Transverse colon (tissue), 4 donors: Measurements from ENCODE around the gene SOX3. TPM values are rescaled to one million over a fixed set of nuclear protein-coding genes. Genes with fewer than 3 reads are reported as not detected.

Experiments used
- DNase-seq: peaks from one replicate; pipeline ENCODE4 v3.0.0-alpha.2; 2019
- H3K27ac ChIP-seq, 4 donors: fragments of 200-600 bp; sonication (generic); 2 replicates each; pipeline ENCODE4 v1.5.1; 2016 to 2018; ENCODE audit warnings: inconsistent platforms in 4 of 4
- H3K27me3 ChIP-seq: fragments of 200-600 bp; sonication (generic); 2 replicates; pipeline ENCODE4 v1.5.1; 2017; ENCODE audit warnings: inconsistent platforms
- H3K36me3 ChIP-seq, 4 donors: fragments of 200-600 bp; sonication (generic); 2 replicates each; pipeline ENCODE4 v1.5.1; 2017 to 2019; ENCODE audit warnings: inconsistent platforms in 4 of 4
- H3K4me1 ChIP-seq, 4 donors: fragments of 200-600 bp; sonication (generic); 2 replicates each; pipeline ENCODE4 v1.5.1; 2017 to 2020; ENCODE audit warnings: inconsistent platforms in 4 of 4
- H3K4me3 ChIP-seq, 4 donors: fragments of 200-600 bp; sonication (generic); 1 replicate in 1 of 4; 2 replicates in 3 of 4; pipeline versions ENCODE4 v1.5.1 to v1.6.1; 2017 to 2019; ENCODE audit warnings: inconsistent platforms in 4 of 4
- H3K9me3 ChIP-seq, 2 donors: fragments of 200-600 bp; sonication (generic); 2 replicates each; pipeline ENCODE4 v1.5.1; 2017 to 2019; ENCODE audit warnings: inconsistent platforms in 2 of 2
- EP300 ChIP-seq: sonication (generic); formaldehyde crosslinking; IDR thresholded peaks from one replicate; pipeline ENCODE4 v1.6.1; 2017; ENCODE audit warnings: antibody characterized with exemption, low read depth
- POLR2A ChIP-seq: fragments of 450-650 bp; IDR thresholded peaks from one replicate; pipeline ENCODE4 v1.6.1; 2016; ENCODE audit warnings: antibody characterized with exemption, mild to moderate bottlenecking, moderate library complexity
- POLR2AphosphoS5 ChIP-seq, 3 donors: sonication (generic); formaldehyde crosslinking; IDR thresholded peaks; one replicate each; pipeline ENCODE4 v1.6.1; 2016; ENCODE audit warnings: antibody characterized with exemption in 3 of 3
- WGBS, 2 donors: methylation state at CpG; one replicate each; pipeline ENCODE4 v1.1.5; 2018; ENCODE audit warnings: low coverage in 1 of 2; 5-methylcytosine and 5-hydroxymethylcytosine counted together
- in situ Hi-C, 4 donors: fragments of 200-750 bp; cut with MboI; loops; one replicate each; pipeline versions ENCODE4 v1.15.0 to v1.15.1; 2017; ENCODE audit warnings: low sequenced_read_pairs in 3 of 4, low pct_ligation_motif_present in 1 of 4, low pct_unique_long_range_greater_than_20kb in 1 of 4
- intact Hi-C: fragments of 100-400 bp; cut with DNase I; formaldehyde crosslinking; loops from one replicate; pipeline ENCODE4 v1.15.1; 2023; ENCODE audit warnings: low total_unique reads
- total RNA-seq, 4 donors: library from RNA; depleted of rRNA; stranded (reverse); fragments of >200 nt; gene quantifications; one replicate each; pipeline ENCODE4 v1.1.0, GENCODE V29; 2016
- TF ChIP-seq, protein P1 (sequence below), 5 experiments: fragments of 200-600 bp in 3 of 5; fragments of 450-650 bp in 2 of 5; sonication (generic) in 3 of 5; IDR thresholded peaks; 1 replicate in 2 of 5; 2 replicates in 3 of 5; pipeline ENCODE4 v1.5.1; 2016 to 2017; ENCODE audit warnings: antibody characterized with exemption in 5 of 5, inconsistent platforms in 3 of 5, mild to moderate bottlenecking in 2 of 5, moderate library complexity in 1 of 5

SOX3 gene
- total RNA-seq, 4 donors from 2014 or later = not detected

DNA sequence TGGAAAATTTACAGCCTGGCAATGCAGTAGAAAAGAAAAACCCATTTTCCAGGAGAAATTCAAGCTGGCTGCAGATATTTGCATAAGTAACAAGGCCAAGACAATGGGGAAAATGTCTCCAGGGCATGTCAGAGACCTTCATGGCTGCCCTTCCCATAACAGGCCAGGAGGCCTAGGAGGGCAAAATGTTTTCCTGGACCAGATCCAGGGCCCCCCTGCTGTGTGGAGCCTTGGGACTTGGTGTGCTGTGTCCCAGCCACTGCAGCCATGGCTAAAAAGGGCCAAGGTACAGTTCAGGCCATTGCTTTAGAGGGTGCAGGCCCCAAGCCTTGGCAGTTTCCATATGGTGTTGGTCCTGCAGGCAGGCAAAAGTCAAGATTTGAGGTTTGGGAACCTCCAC lies 29.8 kb downstream of the SOX3 start:
- Histone ChIP-seq H3K9me3 (no peaks in the 10 kb centered on the region), H3K27ac (no peak overlapping the region), H3K27me3 (no peaks in the 10 kb centered on the region), H3K36me3 (no peaks in the 10 kb centered on the region), H3K4me1 (no peaks in the 10 kb centered on the region), H3K4me3 (no peak overlapping the region)
- DNase-seq = no peak
- intact Hi-C loops (no loop called here), in situ Hi-C loops (no loop called here)
- TF ChIP-seq EP300 = no peak
- TF ChIP-seq POLR2A = no peak

DNA sequence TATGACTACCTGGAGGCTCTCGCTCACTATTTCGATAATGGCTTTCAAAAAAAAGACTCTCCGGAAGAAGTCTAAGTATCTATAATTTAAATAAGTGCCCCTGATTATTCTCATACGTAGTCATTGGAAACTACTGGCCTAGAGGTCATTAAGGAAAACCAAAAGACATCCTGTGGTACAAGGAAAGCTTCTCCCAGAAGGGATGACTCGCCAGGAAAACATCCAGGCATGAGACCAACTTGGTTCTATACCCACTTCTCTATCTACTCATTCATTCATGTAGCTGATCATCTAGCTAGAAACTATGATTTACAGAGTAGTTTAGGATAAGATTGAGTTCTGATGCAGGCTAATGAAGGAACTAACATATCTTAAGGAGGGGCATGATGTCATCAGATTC lies 37.7 kb downstream of the SOX3 start:
- TF ChIP-seq, protein P1, sequence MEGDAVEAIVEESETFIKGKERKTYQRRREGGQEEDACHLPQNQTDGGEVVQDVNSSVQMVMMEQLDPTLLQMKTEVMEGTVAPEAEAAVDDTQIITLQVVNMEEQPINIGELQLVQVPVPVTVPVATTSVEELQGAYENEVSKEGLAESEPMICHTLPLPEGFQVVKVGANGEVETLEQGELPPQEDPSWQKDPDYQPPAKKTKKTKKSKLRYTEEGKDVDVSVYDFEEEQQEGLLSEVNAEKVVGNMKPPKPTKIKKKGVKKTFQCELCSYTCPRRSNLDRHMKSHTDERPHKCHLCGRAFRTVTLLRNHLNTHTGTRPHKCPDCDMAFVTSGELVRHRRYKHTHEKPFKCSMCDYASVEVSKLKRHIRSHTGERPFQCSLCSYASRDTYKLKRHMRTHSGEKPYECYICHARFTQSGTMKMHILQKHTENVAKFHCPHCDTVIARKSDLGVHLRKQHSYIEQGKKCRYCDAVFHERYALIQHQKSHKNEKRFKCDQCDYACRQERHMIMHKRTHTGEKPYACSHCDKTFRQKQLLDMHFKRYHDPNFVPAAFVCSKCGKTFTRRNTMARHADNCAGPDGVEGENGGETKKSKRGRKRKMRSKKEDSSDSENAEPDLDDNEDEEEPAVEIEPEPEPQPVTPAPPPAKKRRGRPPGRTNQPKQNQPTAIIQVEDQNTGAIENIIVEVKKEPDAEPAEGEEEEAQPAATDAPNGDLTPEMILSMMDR (IDR thresholded peaks at IDR 0.05) = no peak
- TF ChIP-seq POLR2AphosphoS5 (IDR thresholded peaks at IDR 0.05) = no peak
- TF ChIP-seq EP300 = no peak
- no peak for TF ChIP-seq POLR2A
- Histone ChIP-seq H3K4me3 (no peak overlapping the region), H3K27ac (no peak overlapping the region), H3K9me3 (no peaks in the 10 kb centered on the region), H3K27me3 (no peaks in the 10 kb centered on the region), H3K4me1 (no peaks in the 10 kb centered on the region), H3K36me3 (no peaks in the 10 kb centered on the region)
- whole genome bisulfite sequencing, 2 donors = 72 to 89% methylated on average over 3 to 5 of the region's 5 CpGs
- DNase-seq = no peak
- in situ Hi-C loops = no loop called here
- intact Hi-C loops = no loop called here

Other genes with a start within 250 kb of the SOX3 start
- gene LINC00632, start 204.7 kb upstream of the SOX3 start, total RNA-seq = 100 to 1,000 TPM in 1 of 4 donors, 10 to 100 TPM in 2, 1 to 10 TPM in 1; 10.0 to 164 (median 19.0) TPM